IMR-90 (cell line): ENCODE data around the gene MCL1. TPM values are rescaled to one million over a fixed set of nuclear protein-coding genes. Genes with fewer than 3 reads are reported as not detected.

Experiments used
- ATAC-seq: fragments of 200-7000 bp; cut with Tn5 transposase; 2 replicates; pipeline ENCODE4 v1.9.1; 2020; ENCODE audit warnings: low read depth, mild to moderate bottlenecking, moderate library complexity
- BruUV-seq: library from RNA; stranded (reverse); fragments of 400-500 nt; replicated peaks from 2 replicates; lab custom pipeline; 2021; lab: Mats Ljungman, UMichigan
- CTCF ChIA-PET: fragments of 300-600 bp; formaldehyde crosslinking; extraction: SDS; loops from one replicate; lab custom pipeline; 2021; ENCODE audit warnings: antibody characterized with exemption; lab: Yijun Ruan, JAX
- POLR2A ChIA-PET: fragments of 300-600 bp; sonication (Branson Sonifier 250); formaldehyde crosslinking; loops from one replicate; lab custom pipeline; 2022; ENCODE audit warnings: antibody characterized with exemption; ENCODE audit not compliant: unreplicated experiment; lab: Charles Lee
- DNase-seq: peaks from one replicate; pipeline ENCODE4 v3.0.0; 2013
- H2AFZ ChIP-seq: replicated peaks from 2 replicates; pipeline ENCODE3; 2013; ENCODE audit warnings: low read length, mild to moderate bottlenecking; ENCODE audit not compliant: poor library complexity
- H2AK5ac ChIP-seq: 2 replicates; pipeline ENCODE4 v1.6.1; 2013; ENCODE audit warnings: low read depth, low read length, inconsistent platforms
- H2AK9ac ChIP-seq: replicated peaks from 2 replicates; pipeline ENCODE3; 2013; ENCODE audit warnings: mild to moderate bottlenecking, low read depth, low read length, moderate library complexity; ENCODE audit not compliant: poor library complexity
- H2BK120ac ChIP-seq: 2 replicates; pipeline ENCODE4 v1.6.1; 2013; ENCODE audit warnings: low read depth, low read length, inconsistent platforms
- H2BK15ac ChIP-seq: 3 replicates; pipeline ENCODE4 v1.6.1; 2013; ENCODE audit warnings: low read depth, low read length, inconsistent platforms
- H2BK20ac ChIP-seq: 2 replicates; pipeline ENCODE4 v1.6.1; 2013; ENCODE audit warnings: low read depth, mild to moderate bottlenecking, inconsistent platforms, low read length, moderate library complexity
- H2BK5ac ChIP-seq: 2 replicates; pipeline ENCODE4 v1.6.1; 2013; ENCODE audit warnings: mild to moderate bottlenecking, low read depth, low read length, inconsistent platforms; ENCODE audit not compliant: poor library complexity, severe bottlenecking
- H3K14ac ChIP-seq: replicated peaks from 2 replicates; pipeline ENCODE4 v1.6.1; 2013; ENCODE audit warnings: low read depth, low read length, inconsistent platforms
- H3K18ac ChIP-seq: 2 replicates; pipeline ENCODE4 v1.6.1; 2013; ENCODE audit warnings: low read depth, low read length, control low read depth
- H3K23ac ChIP-seq: 2 replicates; pipeline ENCODE4 v1.6.1; 2013; ENCODE audit warnings: low read depth, low read length, inconsistent platforms
- H3K27ac ChIP-seq: 2 replicates; pipeline ENCODE4 v1.5.1; 2013; ENCODE audit warnings: mild to moderate bottlenecking, control low read depth, low read length; ENCODE audit not compliant: insufficient read depth
- H3K27me3 ChIP-seq: 2 replicates; pipeline ENCODE4 v1.6.1; 2013; ENCODE audit warnings: low read length; ENCODE audit not compliant: control insufficient read depth, insufficient read depth
- H3K36me3 ChIP-seq: 2 replicates; pipeline ENCODE4 v1.6.1; 2013; ENCODE audit warnings: low read length, mixed read lengths; ENCODE audit not compliant: control insufficient read depth, insufficient read depth
- H3K4ac ChIP-seq: 2 replicates; pipeline ENCODE4 v1.6.1; 2013; ENCODE audit warnings: low read depth, low read length, inconsistent platforms
- H3K4me1 ChIP-seq: 2 replicates; pipeline ENCODE4 v1.6.1; 2013; ENCODE audit warnings: low read length, mixed read lengths; ENCODE audit not compliant: control insufficient read depth, insufficient read depth
- H3K4me2 ChIP-seq: 2 replicates; pipeline ENCODE4 v1.6.1; 2013; ENCODE audit warnings: low read depth, mild to moderate bottlenecking, control low read depth, low read length, moderate library complexity
- H3K4me3 ChIP-seq: 2 replicates; pipeline ENCODE4 v1.5.1; 2013; ENCODE audit warnings: low read depth, mild to moderate bottlenecking, control low read depth, low read length, moderate library complexity; ENCODE audit not compliant: insufficient read depth
- H3K56ac ChIP-seq: 2 replicates; pipeline ENCODE4 v1.6.1; 2013; ENCODE audit warnings: low read length, inconsistent platforms; ENCODE audit not compliant: insufficient read depth; ENCODE audit errors: extremely low read depth
- H3K79me1 ChIP-seq, 2 experiments: 2 replicates each; pipeline ENCODE4 v1.6.1; 2013; ENCODE audit warnings: low read length in 2 of 2, inconsistent platforms in 1 of 2, low read depth in 1 of 2
- H3K9ac ChIP-seq: 2 replicates; pipeline ENCODE4 v1.6.1; 2013; ENCODE audit warnings: low read depth, low read length, control low read depth
- H3K9me1 ChIP-seq: 2 replicates; pipeline ENCODE4 v1.6.1; 2013; ENCODE audit warnings: low read length, inconsistent platforms; ENCODE audit not compliant: insufficient read depth
- H3K9me3 ChIP-seq: 2 replicates; pipeline ENCODE4 v1.6.1; 2013; ENCODE audit warnings: low read length; ENCODE audit not compliant: control insufficient read depth, insufficient read depth
- H4K20me1 ChIP-seq: 2 replicates; pipeline ENCODE4 v1.6.1; 2013; ENCODE audit warnings: low read length, inconsistent platforms; ENCODE audit not compliant: insufficient read depth
- H4K5ac ChIP-seq: 2 replicates; pipeline ENCODE4 v1.6.1; 2013; ENCODE audit warnings: mild to moderate bottlenecking, low read depth, low read length, control low read depth
- H4K8ac ChIP-seq, 2 experiments: 2 replicates each; pipeline ENCODE4 v1.6.1; 2013; ENCODE audit warnings: low read depth in 2 of 2, low read length in 2 of 2, control low read depth in 1 of 2, inconsistent platforms in 1 of 2
- H4K91ac ChIP-seq: 2 replicates; pipeline ENCODE4 v1.6.1; 2013; ENCODE audit warnings: low read depth, low read length, inconsistent platforms; ENCODE audit not compliant: insufficient read depth
- CHD1 ChIP-seq: IDR thresholded peaks from 2 replicates; pipeline ENCODE4 v1.6.1; 2012; ENCODE audit warnings: low read depth, low read length, improper control_type of control experiment
- FOS ChIP-seq: fragments of 150-350 bp; IDR thresholded peaks from 2 replicates; pipeline ENCODE4 v1.6.1; 2016; ENCODE audit warnings: low read depth, low read length
- MAFK ChIP-seq: IDR thresholded peaks from 2 replicates; pipeline ENCODE4 v1.6.1; 2012; ENCODE audit warnings: low read depth, low read length, improper control_type of control experiment
- MAZ ChIP-seq: IDR thresholded peaks from 2 replicates; pipeline ENCODE4 v1.6.1; 2012; ENCODE audit warnings: low read depth, mild to moderate bottlenecking, low read length, improper control_type of control experiment, moderate library complexity, borderline replicate concordance
- MXI1 ChIP-seq: IDR thresholded peaks from 2 replicates; pipeline ENCODE4 v1.6.1; 2012; ENCODE audit warnings: low read depth, mild to moderate bottlenecking, low read length, moderate library complexity, borderline replicate concordance
- NFE2L2 ChIP-seq: fragments of 150-350 bp; IDR thresholded peaks from 2 replicates; pipeline ENCODE4 v1.6.1; 2016; ENCODE audit warnings: low read depth, mild to moderate bottlenecking, low read length
- RCOR1 ChIP-seq: IDR thresholded peaks from 2 replicates; pipeline ENCODE4 v1.6.1; 2012; ENCODE audit warnings: mild to moderate bottlenecking, low read length, improper control_type of control experiment; ENCODE audit not compliant: insufficient replicate concordance
- RFX5 ChIP-seq: IDR thresholded peaks from 2 replicates; pipeline ENCODE4 v1.8.0; 2012; ENCODE audit warnings: low read depth, mild to moderate bottlenecking, low read length, moderate library complexity
- SMC3 ChIP-seq: fragments of 150-350 bp; IDR thresholded peaks from 2 replicates; pipeline ENCODE4 v1.6.1; 2016; ENCODE audit warnings: low read depth, mild to moderate bottlenecking, antibody characterized with exemption, low read length, moderate library complexity
- USF2 ChIP-seq: fragments of 150-350 bp; IDR thresholded peaks from 2 replicates; pipeline ENCODE4 v1.6.1; 2017; ENCODE audit warnings: mild to moderate bottlenecking, antibody characterized with exemption, low read length, low read depth
- WGBS, 2 experiments: methylation state at CpG; one replicate each; pipeline versions ENCODE4 v1.1.5 to v1.1.7; 2013; ENCODE audit warnings: missing lambda C conversion rate in 2 of 2; ENCODE audit not compliant: insufficient read length in 1 of 2; ENCODE audit errors: extremely low coverage in 2 of 2; 5-methylcytosine and 5-hydroxymethylcytosine counted together
- dilution Hi-C: fragments of 300-500 bp; cut with HindIII; formaldehyde crosslinking; loops from one replicate; pipeline ENCODE4 v1.14.3; 2018; ENCODE audit warnings: low sequenced_read_pairs; ENCODE audit not compliant: unreplicated experiment
- in situ Hi-C: fragments of 300-500 bp; cut with MboI; formaldehyde crosslinking; loops from 3 replicates; pipeline ENCODE4 v1.14.3; 2019; ENCODE audit warnings: low sequenced_read_pairs, inconsistent platforms, mixed read lengths
- intact Hi-C: fragments of 100-400 bp; cut with micrococcal nuclease; formaldehyde crosslinking; loops from 2 replicates; pipeline ENCODE4 v1.10.0; 2022
- polyA plus RNA-seq, 3 experiments: library from polyadenylated mRNA; depleted of rRNA; stranded (reverse); fragments of >200 nt; gene quantifications; 2 replicates each; pipeline ENCODE4 v1.2.3, GENCODE V29; 2012; ENCODE audit warnings: low replicate concordance in 1 of 3
- total RNA-seq: library from RNA; depleted of rRNA; stranded (reverse); fragments of >200 nt; gene quantifications from 2 replicates; pipeline ENCODE4 v1.2.3, GENCODE V29; 2012

The MCL1 gene
- total and polyA plus RNA-seq, 2 of the 4 experiments (the other 2 are of a cell fraction), result 79.5 to 142 TPM

DNA sequence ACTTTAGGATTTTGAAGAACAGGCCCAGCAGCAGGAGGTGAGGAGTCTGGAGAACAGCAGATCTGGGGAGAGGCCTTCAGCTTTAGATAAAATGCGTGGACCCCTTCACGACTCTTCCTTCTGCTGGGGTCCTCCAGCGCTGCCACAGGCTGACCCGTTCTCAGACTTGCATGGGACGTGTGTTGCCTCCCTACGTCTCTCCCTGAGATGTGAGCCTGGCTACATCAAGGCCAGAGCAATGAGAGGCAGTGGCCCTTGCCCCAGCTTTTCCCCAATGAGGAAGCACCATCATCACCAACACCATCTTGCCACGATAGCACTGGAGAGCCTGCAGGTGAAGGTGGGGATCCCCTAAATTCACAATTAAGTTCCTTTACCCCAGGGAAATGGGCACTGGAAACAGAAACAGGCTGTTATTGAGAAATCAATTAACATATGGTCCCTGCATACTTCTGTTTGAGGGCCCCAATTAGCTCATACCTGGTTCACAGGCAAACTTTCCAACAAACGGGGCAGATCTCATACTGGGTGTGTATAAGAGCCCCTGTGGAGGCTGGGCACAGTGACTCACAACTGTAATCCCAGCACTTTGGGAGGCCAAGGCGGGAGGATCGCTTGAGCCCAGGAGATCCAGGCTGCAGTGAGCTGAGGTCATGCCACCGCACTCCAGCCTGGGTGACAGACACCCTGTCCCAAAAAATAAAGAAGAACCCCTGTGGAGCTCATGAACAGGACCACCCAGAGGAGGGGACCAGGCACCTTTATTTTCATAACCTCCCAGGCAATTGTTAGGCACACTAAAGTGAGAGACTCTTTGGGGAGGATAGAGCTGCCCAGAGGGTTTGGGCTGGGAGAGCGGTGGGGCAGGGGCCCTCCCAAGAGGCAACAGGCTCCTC lies 42.3 kb downstream of the MCL1 start:
- H2AK5ac ChIP-seq, result peak overlapping the region; percentile 96
- H3K27me3 ChIP-seq, result no peaks in the 10 kb centered on the region
- peak overlapping the region; percentile 77 to 96 for H4K8ac ChIP-seq
- 0 out of 4 replicates have a peak, but pooled peaks cover 0 to 4% of the 10 kb centered on the region in 2 experiments for H3K79me1 ChIP-seq
- peak overlapping the region; percentile 83 for H3K27ac ChIP-seq
- H2BK120ac ChIP-seq, result peak overlapping the region; percentile 97
- intact Hi-C loops, result loop anchor here (10.0 kb wide), 1 partner anchor 172 kb away; the partner anchor contains the start of gene RPRD2
- in situ Hi-C loops, result no loop called here
- dilution Hi-C loops, result no loop called here
- peak overlapping the region; percentile 78 for H3K18ac ChIP-seq
- H3K14ac ChIP-seq, result peak overlapping the region; percentile 87
- H3K9me1 ChIP-seq, result peaks cover 23% of the 10 kb centered on the region
- H3K4me1 ChIP-seq, result peaks cover 30% of the 10 kb centered on the region
- BruUV-seq, result no TSS peak
- WGBS, 2 experiments, result 90% methylated on average over 2 of the region's 12 CpGs; no CpG with 5 or more reads in 1 of the 2 experiments
- no peak for TF ChIP-seq USF2
- no peak for TF ChIP-seq MAZ
- TF ChIP-seq MXI1, result no peak
- no peak for TF ChIP-seq CHD1
- no peak for TF ChIP-seq RCOR1
- no peak for TF ChIP-seq NFE2L2
- no peak for TF ChIP-seq SMC3
- TF ChIP-seq MAFK, result no peak
- TF ChIP-seq RFX5, result no peak
- no peak for TF ChIP-seq FOS
- H4K5ac ChIP-seq, result peak overlapping the region; percentile 69
- H2AK9ac ChIP-seq, result peak overlapping the region; percentile 95
- no peak overlapping the region for H3K4me2 ChIP-seq
- peak overlapping the region; percentile 99 for H4K91ac ChIP-seq
- DNase-seq (no peak), ATAC-seq (no peak)
- peak overlapping the region; percentile 76 for H2BK20ac ChIP-seq
- peak overlapping the region; percentile 96 for H2BK5ac ChIP-seq
- peak overlapping the region; percentile 96; the same call in 2 of the 3 replicates for H2BK15ac ChIP-seq
- H3K4ac ChIP-seq, result peak overlapping the region; percentile 94
- H3K36me3 ChIP-seq, result no peaks in the 10 kb centered on the region
- ChIA-PET POLR2A (interaction anchor here (0.5 to 1.0 kb wide), 2 partner anchors 9 to 459 kb away, joined by 7 read pairs; no protein-coding TSS in a partner anchor), CTCF (interaction anchor here (0.6 to 2.7 kb wide), 3 partner anchors 11 to 21 kb away, joined by 3 to 13 read pairs (median 3); partner anchors contain the start of gene FALEC)
- peak overlapping the region; percentile 59; the same call in 1 of the 2 replicates for H3K56ac ChIP-seq
- H3K9ac ChIP-seq, result peak overlapping the region; percentile 45
- H3K23ac ChIP-seq, result peak overlapping the region; percentile 10; the same call in 1 of the 2 replicates
- no peaks in the 10 kb centered on the region for H3K9me3 ChIP-seq
- H2AFZ ChIP-seq, result peak overlapping the region; percentile 86
- H4K20me1 ChIP-seq, result no peaks in the 10 kb centered on the region
- no peak overlapping the region for H3K4me3 ChIP-seq
